ENCODE data around the gene RUBCN.
"Not testable (repeated sequence)": the region's sequence is repeated elsewhere in the genome, so short reads cannot be mapped to it uniquely, and the experiment has no call there.

DNA sequence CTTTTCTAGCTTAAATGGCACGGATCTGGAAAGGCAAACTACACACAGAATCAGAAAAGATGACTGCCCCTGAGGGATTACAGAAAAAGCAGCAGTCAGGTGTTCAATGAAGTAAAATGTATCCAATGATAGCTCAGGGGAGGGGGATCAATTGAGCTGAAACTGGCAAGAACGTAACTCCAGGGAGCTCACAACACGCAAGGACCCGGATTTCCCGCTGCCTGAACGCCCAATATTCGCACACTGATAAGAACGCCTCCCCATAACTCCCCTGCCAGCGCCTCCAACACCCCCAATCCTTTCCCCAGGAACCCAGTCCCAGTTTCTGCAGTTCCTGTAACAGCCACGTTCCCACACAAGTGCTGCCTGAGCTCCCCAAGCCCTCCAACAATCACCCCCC, 83.8 kb downstream of the RUBCN start:
- TF ChIP-seq, protein P1, sequence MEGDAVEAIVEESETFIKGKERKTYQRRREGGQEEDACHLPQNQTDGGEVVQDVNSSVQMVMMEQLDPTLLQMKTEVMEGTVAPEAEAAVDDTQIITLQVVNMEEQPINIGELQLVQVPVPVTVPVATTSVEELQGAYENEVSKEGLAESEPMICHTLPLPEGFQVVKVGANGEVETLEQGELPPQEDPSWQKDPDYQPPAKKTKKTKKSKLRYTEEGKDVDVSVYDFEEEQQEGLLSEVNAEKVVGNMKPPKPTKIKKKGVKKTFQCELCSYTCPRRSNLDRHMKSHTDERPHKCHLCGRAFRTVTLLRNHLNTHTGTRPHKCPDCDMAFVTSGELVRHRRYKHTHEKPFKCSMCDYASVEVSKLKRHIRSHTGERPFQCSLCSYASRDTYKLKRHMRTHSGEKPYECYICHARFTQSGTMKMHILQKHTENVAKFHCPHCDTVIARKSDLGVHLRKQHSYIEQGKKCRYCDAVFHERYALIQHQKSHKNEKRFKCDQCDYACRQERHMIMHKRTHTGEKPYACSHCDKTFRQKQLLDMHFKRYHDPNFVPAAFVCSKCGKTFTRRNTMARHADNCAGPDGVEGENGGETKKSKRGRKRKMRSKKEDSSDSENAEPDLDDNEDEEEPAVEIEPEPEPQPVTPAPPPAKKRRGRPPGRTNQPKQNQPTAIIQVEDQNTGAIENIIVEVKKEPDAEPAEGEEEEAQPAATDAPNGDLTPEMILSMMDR (IDR thresholded peaks at IDR 0.05) = not testable (repeated sequence)
- not testable (repeated sequence) for TF ChIP-seq ZFX (IDR thresholded peaks at IDR 0.05; ENCODE audit: borderline replicate concordance)
